Measurements from ENCODE around the gene CAMSAP1.

Gene CAMSAP1

DNA sequence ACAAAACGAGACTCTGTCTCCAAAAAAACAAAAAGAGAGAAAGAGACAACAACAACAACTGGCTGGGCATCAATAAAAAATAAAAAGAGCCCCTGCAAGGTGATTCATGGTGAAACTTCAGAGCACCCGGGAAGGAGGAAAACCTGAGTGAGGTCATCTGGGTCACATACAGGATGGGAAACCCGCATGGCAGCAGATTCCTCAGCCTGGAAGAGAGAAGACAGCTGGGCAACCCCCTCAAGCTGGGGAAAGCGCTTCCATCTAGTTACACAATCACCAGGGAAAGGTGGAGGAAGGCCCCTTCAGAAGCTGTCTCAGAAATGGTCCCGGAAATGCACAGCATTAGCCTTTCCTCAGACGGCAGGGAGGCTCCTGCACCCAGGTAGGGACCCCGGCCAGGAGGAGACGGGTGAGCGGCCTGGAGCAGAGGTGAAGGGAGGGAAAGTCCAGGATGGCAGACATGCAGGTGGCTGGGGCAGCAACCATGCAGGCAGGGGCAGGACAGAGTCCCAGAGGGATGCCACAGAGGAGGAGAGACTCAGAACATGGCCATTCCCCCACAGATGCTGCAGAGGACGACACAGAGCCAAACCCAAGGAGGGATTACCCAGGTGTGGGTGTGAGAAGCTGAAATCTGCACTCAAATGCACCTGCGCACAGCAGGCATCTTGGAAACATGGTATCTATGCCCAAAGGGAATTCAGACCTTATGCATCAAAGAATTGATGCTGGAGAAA lies 29.4 kb downstream of the CAMSAP1 start:
- FAIRE-seq: no peak

DNA sequence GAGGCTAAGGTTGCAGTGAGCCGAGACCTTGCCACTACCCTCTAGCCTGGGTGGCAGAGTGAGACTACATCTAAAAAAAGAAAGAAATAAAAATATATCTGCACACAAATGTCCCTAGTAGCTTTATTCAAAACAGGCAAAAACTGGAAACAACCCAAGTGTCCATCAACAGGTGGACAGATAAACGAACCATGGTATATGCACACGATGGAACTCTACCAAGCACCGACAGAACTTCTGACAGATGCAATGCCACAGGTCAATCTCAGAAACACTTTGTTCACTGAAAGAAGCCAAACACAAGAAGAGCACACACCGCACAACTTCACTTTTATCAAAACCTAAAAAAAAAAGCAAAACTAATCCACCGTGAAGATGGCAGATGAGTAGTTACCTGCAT lies 30.4 kb downstream of the CAMSAP1 start:
- no peak for FAIRE-seq

DNA sequence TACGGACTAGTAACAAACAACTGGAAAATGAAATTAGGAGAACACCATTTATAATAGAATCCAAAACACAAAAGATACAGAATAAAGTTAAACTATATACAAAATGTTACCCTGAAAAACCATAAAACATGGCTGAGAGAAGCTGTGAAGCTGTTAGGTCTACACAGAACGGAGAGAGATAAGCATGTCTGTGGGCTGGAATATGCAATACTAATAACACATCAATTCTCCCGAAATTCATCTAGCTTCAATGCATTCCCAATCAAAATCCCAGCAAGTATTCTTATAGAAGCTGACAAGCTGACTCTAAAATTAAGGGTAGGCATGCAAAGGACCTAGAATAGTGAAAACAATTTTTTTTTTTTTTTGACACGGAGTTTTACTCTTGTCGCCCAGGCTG lies 32.5 kb downstream of the CAMSAP1 start:
- FAIRE-seq: no peak

DNA sequence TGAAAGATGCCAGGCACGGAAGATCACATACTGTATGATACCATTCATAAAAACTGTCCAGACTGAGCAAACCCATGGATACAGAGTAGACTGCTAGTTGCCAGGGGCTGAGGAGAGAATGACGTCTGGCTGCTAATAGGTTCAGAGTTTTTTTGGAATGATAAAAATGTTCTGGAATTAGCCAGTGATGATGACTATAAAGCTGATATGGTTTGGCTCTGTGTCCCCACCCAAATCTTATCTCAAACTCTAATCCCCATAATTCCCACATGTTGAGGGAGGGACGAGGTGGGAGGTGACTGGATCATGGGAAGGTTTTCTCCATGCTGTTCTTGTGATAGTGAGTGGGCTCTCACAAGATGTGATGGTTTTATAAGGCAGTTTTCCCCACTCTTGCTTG lies 37.4 kb downstream of the CAMSAP1 start:
- no peak for FAIRE-seq

DNA sequence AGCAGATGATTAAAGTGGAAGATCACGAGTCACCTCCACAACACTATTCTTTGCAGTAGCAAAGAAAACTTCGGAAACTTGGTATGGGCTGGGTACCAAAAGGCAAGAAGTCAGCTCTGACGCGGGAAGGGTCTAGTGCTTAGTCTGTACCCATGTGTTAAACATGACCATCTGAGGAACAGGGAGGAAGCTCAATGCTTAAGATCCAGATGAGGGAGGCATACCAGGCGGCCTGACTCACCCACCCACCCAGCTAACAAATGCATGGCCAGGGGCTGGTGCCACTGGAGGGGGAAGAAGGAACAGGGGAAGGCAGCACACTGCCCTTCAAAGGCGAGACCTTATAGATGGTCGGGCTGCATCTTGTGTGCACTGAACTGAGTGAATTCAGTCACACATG lies 41.8 kb downstream of the CAMSAP1 start:
- no peak for FAIRE-seq

DNA sequence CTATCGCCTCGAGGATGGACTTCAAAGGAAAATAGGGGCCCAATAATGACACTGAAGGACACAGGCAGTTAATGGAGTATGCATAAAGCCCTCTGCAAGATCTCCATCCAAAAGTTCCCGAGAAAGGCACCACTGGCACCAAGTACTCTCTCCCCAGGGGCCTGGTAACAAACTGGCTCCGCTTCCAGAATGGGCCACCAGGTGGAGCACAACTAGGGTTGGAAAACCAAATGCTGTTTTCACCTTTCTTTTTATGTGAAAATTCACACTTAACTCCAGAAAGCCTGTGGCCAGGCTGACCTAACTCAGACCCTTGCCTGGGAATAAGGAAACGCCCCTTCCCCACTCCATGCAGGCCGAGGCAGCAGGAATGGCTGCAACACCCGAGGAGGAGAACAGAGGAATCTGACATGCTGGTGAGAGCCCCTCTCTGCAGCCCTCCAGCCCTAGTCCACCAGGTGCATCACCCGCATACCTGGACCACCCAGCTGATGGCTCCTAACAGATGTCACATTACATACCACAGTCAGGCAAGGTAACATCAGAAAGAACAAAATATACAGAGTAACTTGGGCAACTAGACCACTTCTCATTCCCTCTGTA lies 42.8 kb downstream of the CAMSAP1 start:
- no peak for FAIRE-seq

DNA sequence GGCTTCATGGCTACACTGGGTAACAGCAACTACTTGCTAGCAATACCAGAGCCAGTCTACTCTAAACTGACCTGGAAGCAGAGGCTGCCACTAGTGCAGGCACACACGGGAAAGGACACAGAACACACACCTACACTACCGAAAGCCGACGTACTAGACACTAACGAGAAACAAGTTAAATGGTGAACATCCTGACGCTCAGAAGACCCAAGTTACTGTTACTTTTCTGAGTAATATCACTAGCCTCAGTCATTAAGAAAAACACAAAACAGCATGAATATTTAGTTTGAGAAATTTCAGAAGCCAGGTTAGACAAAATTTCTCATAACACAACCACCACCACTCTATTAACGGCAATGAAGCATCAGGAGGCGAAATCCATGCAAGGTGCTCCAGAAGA lies 44.5 kb downstream of the CAMSAP1 start:
- FAIRE-seq: no peak

DNA sequence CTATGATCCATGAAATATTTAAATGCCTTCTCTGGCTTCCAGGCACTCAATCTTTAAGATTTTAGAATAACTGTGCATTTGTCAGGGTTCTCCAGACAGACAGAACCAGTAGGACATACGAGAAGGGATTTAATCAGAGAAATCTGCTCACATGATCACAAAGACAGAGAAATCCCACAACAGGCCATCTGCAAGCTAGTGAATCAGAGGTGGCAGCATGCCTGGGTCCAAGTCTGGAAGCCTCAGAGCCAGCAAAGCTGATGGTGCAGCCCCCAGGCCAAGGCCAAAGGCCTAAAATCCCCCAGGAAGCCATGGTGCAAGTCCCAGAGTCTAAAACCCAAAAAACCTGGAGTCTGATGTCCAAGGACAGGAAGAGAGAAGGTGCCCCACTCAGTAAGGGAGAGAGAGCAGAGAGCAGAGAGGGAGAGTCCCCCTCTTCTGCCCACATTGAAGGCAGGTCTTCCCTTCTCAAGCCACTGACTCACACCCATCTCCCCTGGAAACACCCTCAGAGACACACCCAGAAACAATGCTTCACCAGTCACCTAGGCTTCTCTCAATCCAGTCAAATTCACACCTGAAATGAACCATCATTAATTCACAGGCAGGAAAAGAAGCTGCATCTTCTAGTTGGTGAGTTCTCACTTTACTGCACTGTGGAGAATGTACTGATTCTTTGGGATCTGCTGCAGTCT lies 48.7 kb downstream of the CAMSAP1 start:
- no peak for FAIRE-seq

DNA sequence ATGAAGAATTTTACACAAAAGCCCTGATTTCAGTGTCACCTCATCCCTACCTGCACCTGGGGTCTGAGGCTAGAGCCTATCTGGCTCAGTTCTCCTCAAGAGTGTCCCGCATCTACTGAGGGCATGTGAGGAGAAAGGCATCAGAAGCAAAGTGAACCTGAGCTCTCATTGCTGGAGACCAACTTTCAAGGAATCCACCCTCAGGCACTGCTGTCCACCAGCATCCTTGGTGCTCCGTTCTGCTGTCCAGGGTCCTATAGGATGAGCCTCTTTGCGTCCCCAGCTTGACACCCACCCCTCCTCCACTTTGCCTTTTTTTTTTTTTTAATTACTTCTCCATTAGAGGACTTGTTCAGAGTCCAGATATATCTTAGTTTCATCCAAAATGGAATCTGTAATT lies 49.5 kb downstream of the CAMSAP1 start:
- FAIRE-seq: no peak

DNA sequence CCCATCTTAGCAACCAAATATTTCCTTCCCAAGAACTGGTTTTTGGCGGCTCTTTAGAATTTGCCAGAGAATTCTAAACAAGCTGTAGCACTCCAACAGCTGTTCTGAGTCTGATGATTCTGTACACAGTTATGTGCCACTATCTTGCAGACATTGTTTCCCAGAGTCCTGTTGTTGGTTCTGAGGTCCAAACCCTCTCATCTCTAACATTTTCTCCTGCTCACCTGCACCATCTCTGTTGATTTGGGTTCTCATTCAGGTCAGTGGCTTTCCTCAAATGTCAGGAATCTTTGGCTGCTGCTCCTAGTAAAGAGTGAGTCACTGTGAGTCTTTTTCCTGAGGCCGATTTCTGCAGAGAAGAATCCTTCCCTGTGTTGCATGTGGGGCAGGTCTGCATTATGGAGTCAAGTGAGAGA lies 50.0 kb downstream of the CAMSAP1 start:
- FAIRE-seq: no peak

DNA sequence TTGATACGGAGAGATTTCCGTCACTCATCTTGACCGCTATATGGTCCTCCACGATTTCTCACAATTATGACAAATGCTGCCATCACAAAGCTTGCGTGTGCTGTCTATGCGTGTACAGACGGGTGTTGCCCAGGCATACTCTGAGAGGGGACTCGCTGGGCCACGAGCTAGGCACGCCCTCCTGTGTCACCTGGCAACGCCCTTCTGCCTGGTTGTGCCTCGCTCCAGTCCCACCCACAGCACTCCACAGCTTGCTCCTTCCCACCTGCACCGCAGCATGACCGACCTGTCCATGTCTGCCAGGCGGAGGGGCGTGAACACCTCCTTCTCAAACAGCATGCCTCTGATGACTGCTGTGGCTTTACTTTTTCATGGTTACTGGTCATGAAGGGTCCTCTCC lies 55.6 kb downstream of the CAMSAP1 start:
- FAIRE-seq: no peak

DNA sequence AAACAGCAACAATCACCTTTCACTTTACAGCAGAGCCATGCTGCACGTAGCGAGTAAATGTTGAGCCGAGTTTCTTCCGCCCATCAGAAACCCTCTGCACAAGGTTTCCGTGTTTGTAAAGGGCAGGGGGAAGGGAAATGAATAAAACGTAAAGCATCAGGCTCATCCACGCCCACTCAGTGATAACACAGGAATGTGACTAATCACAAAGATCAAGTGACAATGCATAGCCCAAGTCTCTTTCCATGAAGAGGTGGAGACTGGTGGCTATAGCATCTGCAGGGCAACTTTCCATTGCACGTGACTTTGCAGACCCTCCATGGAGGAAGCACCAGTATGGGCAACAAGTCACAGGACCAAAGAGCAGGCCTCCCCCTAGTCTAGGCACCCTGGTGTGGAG lies 56.6 kb downstream of the CAMSAP1 start:
- FAIRE-seq: no peak

DNA sequence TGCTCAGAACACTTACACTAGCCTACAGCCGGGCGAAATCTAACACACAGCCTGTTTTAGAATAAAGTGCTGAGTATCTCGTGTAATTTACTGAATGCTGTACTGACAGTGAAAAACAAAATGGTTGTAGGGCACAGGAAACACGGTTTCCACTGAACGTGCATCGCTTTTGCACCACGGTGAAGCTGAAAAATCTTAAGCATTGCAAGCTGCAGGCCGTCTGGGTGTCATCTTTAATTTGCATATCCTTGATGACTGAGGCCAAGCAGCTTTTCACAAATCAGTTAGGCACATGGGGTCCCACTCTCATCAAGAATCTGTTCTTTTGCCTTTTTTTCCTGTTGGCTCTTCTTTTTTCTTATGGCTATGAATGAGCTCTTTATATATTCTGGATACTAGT lies 58.2 kb downstream of the CAMSAP1 start:
- FAIRE-seq: no peak

DNA sequence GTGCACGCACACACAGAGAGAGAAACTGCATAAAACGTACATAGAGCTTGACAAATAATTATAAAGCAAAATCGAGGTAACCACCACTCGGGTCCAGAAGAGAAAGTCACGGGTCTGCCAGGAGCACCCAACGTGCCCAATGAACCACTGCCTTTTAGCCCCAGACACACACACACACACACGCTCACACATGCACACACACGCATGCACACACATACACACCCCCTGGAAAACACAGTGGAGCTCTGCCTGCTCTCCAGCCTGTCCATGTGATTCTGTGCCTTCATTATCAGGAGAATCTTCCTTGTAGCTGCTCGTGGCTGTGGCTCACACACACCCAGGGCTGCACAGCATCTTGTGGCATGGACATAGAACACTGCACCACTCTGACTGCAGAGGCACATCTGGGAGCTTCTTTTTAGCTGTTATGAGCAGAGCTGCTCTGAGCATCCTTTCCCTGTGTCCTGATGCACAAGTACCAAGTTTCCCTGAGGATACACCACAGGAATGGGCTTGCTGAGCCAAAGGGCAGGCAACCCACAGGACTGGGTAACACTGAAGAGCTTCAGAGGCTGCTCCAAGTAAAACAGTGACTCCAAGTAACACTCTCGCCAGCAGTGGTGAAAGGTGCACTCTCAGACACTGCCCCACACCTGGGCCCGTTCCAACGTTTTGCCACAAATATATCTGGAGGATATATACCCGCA lies 58.9 kb downstream of the CAMSAP1 start:
- FAIRE-seq: no peak

DNA sequence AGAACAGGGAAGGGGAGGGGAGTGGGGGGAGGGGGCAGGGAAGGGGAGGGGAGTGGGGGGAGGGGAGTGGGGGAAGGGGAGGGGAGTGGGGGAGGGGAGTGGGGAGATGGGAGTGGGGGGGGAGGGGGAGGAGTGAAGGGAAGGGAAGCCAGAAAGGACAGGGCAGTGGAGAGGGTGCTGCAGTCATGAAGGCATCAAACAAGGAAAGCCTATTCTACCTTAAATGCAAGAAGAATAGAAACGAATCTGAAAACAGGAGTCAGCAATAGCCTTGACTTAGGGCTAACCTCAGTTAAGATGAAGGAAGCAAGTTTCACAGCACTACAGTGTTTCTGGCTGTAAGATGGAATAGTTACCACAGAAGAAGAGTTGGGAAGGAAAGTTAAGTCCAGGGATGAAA lies 59.5 kb downstream of the CAMSAP1 start:
- FAIRE-seq: no peak

DNA sequence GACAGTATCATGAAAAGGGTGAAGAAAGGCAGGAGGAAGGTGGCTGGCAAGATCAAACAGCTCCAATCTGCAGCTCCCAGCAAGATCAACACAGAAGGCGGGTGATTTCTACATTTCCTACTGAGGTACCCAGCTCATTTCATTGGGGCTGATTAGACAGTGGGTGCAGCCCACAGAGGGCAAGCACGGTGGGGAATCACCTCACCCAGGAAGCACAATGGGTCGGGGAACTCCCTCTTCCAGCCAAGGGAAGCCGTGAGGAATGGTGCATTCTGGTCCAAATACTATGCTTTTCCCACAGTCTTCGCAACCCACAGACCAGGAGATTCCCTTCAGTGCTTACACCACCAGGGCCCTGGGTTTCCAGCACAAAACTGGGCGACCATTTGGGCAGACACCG lies 66.8 kb downstream of the CAMSAP1 start:
- FAIRE-seq: no peak

DNA sequence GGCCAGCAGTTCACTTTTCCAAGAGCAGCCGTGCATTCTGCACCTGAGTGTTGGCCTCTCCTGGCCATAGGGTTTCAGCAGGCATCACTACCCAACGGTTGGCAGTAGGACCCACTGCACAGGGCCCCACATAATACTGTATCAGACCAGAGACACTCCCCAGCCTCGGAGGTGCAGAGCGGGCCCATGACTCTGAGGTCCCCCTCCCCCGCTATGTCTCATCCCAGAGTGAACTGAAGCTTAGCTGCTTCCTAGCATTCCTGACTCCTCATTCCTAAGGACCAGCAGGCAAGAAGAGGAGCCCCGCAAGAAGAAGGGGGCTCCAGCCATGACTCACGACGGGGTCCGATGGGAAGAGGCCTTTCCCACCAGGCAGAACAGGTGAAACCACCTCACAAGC lies 67.2 kb downstream of the CAMSAP1 start:
- no peak for FAIRE-seq

DNA sequence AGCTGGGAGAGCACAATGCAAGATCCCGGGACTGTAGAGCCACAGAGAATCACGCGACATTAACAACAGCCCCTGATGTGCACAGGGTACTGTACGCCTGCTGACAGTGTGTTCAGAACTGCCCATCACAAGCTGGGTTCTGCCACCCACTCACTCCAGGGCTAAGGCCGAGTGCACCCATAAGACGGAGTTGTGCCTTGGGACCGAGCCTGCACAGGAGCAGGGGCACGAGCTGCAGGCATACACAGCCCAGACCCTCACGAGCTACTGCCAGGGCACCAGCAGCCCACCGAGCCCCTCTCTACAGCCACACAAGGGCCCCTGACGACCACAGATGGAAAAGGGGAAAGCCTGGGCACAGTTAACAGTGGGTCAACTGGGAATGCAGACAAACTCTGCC lies 67.8 kb downstream of the CAMSAP1 start:
- FAIRE-seq: no peak

DNA sequence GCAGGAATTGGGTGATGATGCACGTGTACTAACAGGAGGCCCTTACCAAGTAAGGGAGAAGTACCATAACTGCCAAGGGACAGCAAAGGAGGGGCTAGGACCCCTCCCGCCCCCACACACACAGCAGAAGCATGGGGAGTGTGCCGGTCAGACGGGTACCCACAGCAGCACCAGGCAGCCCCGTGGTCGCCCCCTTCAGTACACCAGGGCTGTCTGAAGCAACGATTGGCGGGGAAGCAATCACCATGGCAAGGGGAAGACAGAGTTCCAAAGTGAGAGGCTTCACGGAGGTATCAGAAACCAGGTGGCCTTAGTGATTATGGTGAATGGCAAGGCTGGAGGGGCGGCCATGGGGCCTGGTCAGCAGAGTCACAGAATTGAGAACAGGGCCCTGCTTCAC lies 72.2 kb downstream of the CAMSAP1 start:
- no peak for FAIRE-seq

DNA sequence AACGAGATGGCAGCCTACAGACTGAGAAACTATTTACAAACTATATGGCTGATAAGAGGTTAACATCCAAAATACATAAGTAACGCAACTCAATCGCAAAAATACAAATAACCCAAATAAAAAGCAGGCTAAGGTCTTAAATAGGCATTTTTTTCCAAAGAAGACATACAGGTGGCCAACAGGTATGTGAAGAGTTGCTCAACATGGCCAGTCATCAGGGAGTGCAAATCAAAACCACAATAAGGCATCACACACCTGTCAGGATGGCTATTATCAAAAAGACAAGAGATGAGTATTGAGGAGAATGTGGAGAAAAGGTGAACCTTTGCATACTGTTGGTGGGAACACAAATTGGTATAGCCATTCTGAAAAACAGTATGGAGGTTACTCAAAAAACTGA lies 73.5 kb downstream of the CAMSAP1 start:
- no peak for FAIRE-seq

DNA sequence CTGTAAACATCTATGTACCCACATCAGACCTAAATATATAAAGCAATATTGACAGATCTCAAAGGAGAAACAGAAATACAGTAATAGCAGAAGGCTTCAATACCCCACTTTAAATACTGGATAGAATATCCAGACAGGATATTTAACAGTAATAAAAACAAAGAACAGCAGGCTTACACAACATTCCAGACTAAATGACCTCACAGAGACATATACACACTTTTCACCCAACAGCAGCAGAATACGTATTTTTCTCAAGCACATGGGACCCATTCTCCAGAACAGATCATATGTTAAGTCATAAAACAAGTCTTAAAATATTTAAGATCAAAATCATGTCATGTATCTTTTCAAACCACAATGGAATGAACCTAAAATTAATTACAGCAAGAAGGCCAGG lies 76.8 kb downstream of the CAMSAP1 start:
- FAIRE-seq: no peak

DNA sequence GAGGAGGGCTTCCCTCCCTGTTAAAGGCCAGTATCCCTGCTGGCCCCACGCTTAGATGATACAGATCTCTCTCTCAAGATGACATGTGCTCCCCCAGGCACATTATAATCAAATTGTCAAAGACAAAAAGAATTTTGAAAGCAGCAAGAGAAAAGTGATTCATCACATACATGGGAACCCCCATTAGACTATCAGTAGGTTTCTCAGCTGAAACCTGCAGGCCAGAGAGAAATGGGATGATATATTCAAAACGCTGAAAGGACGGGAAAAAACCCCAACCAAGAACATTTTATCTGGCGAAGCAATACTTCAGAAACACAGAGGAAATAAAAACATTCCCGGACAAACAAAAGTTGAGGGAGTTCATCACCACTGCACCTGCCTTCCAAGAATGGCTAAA lies 78.7 kb downstream of the CAMSAP1 start:
- FAIRE-seq: no peak

DNA sequence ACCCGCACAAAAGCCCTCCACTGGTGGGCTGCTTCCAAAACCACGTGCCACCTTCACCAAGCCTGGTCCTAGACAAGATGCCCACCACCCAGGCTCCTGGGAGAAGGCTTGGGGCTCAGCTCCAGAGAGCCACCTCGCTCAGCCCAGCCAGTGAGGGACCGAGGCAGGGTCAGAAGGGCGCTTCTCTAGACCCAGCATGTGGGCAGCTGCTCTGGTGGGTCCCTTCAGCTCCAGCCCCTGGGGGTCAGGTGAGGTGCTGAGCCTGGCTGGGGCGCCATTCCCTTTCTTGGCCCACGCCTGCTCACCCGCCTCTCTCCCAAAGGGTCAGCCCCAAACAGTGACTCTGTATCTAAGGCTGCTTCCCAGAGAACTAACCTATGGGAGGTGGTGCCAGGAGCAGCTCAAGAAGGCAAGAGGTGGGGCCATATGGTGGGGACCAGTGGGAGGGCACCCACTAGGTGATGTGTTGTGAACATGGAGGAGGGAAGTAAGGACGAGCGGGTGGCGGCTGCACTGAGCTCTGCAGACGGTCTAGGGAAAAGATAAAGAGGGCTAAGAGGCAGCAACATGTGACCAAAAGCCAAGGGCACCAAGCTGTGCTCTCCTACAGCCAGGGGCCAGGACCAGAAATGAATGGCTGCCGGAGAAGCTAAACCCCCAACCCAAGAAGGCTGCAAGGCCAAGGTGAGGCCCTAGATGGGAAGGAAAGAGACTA lies 79.3 kb downstream of the CAMSAP1 start:
- no peak for FAIRE-seq
